Endothelial cell of umbilical vein (primary cell): Measurements from ENCODE around the gene MTR. TPM values are rescaled to one million over a fixed set of nuclear protein-coding genes. Genes with fewer than 3 reads are reported as not detected.
"Not testable (repeated sequence)": the region's sequence is repeated elsewhere in the genome, so short reads cannot be mapped to it uniquely, and the experiment has no call there.

Experiments used
- BruUV-seq: library from RNA; stranded (reverse); fragments of 400-500 nt; replicated peaks from 2 replicates; lab custom pipeline; 2021; lab: Mats Ljungman, UMichigan
- CTCF ChIA-PET: fragments of 300-600, 350-600 bp; sonication (Branson Sonifier 250); formaldehyde crosslinking; loops from one replicate; lab custom pipeline; 2021; ENCODE audit warnings: antibody characterized with exemption, inconsistent platforms; lab: Charles Lee
- POLR2A ChIA-PET: fragments of 300-600, 350-600 bp; sonication (Branson Sonifier 250); formaldehyde crosslinking; loops from one replicate; lab custom pipeline; 2021; ENCODE audit warnings: antibody characterized with exemption, inconsistent platforms; lab: Charles Lee
- DNase-seq: peaks from one replicate; pipeline ENCODE4 v3.0.0-alpha.2; 2011; ENCODE audit warnings: low read depth, low spot score
- FAIRE-seq: peaks from 2 replicates; lab custom pipeline; 2011; peaks lifted over from hg19 to GRCh38; lab: Jason Lieb, UNC
- H2AFZ ChIP-seq: 2 replicates; pipeline ENCODE4 v1.6.0; 2012; ENCODE audit warnings: low read depth, low read length, control low read depth, inconsistent platforms
- H3K27ac ChIP-seq: 2 replicates; pipeline ENCODE4 v1.5.1; 2011; ENCODE audit warnings: low read depth, mild to moderate bottlenecking, control low read depth, low read length, moderate library complexity; ENCODE audit not compliant: insufficient read depth
- H3K27me3 ChIP-seq, 2 experiments: 2 replicates each; pipeline versions ENCODE4 v1.6.0 to v1.6.1; 2011; ENCODE audit warnings: low read length in 2 of 2, mixed read lengths in 1 of 2; ENCODE audit not compliant: control insufficient read depth in 2 of 2, insufficient read depth in 2 of 2
- H3K36me3 ChIP-seq, 2 experiments: 2 replicates in 1 of 2; 3 replicates in 1 of 2; pipeline ENCODE4 v1.5.1; 2011; ENCODE audit warnings: low read length in 2 of 2, mild to moderate bottlenecking in 1 of 2, moderate library complexity in 1 of 2; ENCODE audit not compliant: control insufficient read depth in 2 of 2, insufficient read depth in 2 of 2; ENCODE audit errors: extremely low read depth in 1 of 2
- H3K4me1 ChIP-seq: 3 replicates; pipeline ENCODE4 v1.5.1; 2011; ENCODE audit warnings: mild to moderate bottlenecking, low read length; ENCODE audit not compliant: control insufficient read depth, insufficient read depth; ENCODE audit errors: extremely low read depth
- H3K4me2 ChIP-seq: 2 replicates; pipeline ENCODE4 v1.6.1; 2011; ENCODE audit warnings: low read length, control low read depth, mixed read lengths; ENCODE audit not compliant: insufficient read depth
- H3K4me3 ChIP-seq, 3 experiments: fragments of 200-600 bp in 1 of 3; sonication (generic), shearing (Covaris generic) in 1 of 3; replicated peaks in 1 of 3; 2 replicates each; pipeline ENCODE4 v1.5.1; 2011 to 2016; ENCODE audit warnings: control low read depth in 3 of 3, low read length in 3 of 3, mild to moderate bottlenecking in 2 of 3, inconsistent platforms in 1 of 3, low read depth in 1 of 3, moderate library complexity in 1 of 3; ENCODE audit not compliant: insufficient read depth in 1 of 3
- H3K79me2 ChIP-seq: 2 replicates; pipeline ENCODE4 v1.6.0; 2012; ENCODE audit warnings: low read length, inconsistent platforms; ENCODE audit not compliant: control insufficient read depth, insufficient read depth
- H3K9ac ChIP-seq: replicated peaks from 2 replicates; pipeline ENCODE3; 2011; ENCODE audit warnings: low read length, control low read depth; ENCODE audit not compliant: insufficient read depth; ENCODE audit errors: extremely low read depth
- H3K9me1 ChIP-seq: replicated peaks from 3 replicates; pipeline ENCODE4 v1.6.0; 2011; ENCODE audit warnings: mild to moderate bottlenecking, low read length; ENCODE audit not compliant: control insufficient read depth, insufficient read depth; ENCODE audit errors: extremely low read depth
- H3K9me3 ChIP-seq: replicated peaks from 2 replicates; pipeline ENCODE4 v1.5.1; 2012; ENCODE audit warnings: low read length, inconsistent platforms; ENCODE audit not compliant: control insufficient read depth, insufficient read depth
- H4K20me1 ChIP-seq: replicated peaks from 2 replicates; pipeline ENCODE3; 2011; ENCODE audit warnings: mild to moderate bottlenecking, low read length; ENCODE audit not compliant: control insufficient read depth, insufficient read depth; ENCODE audit errors: extremely low read depth
- CTCF ChIP-seq, 2 donors: IDR thresholded peaks; 1 replicate in 1 of 2; 2 replicates in 1 of 2; pipeline ENCODE4 v1.5.1; 2011; ENCODE audit warnings: low read length in 2 of 2, mild to moderate bottlenecking in 2 of 2, moderate library complexity in 2 of 2, control low read depth in 1 of 2, inconsistent platforms in 1 of 2, low read depth in 1 of 2; ENCODE audit not compliant: insufficient read depth in 1 of 2; ENCODE audit errors: extremely low read depth in 1 of 2
- EZH2 ChIP-seq: IDR thresholded peaks from 2 replicates; pipeline ENCODE4 v1.6.1; 2012; ENCODE audit warnings: borderline replicate concordance, low read depth, mild to moderate bottlenecking, moderate library complexity, low read length, inconsistent platforms; ENCODE audit not compliant: severe bottlenecking
- FOS ChIP-seq: IDR thresholded peaks from 2 replicates; pipeline ENCODE4 v1.6.1; 2011; ENCODE audit warnings: mild to moderate bottlenecking, low read length, moderate library complexity, borderline replicate concordance; ENCODE audit not compliant: insufficient read depth
- GATA2 ChIP-seq: IDR thresholded peaks from 2 replicates; pipeline ENCODE4 v1.7.0; 2011; ENCODE audit warnings: low read depth, mild to moderate bottlenecking, moderate library complexity, mixed read lengths, low read length; ENCODE audit not compliant: insufficient read length, insufficient read depth
- JUN ChIP-seq: IDR thresholded peaks from 2 replicates; pipeline ENCODE4 v1.6.1; 2011; ENCODE audit warnings: borderline replicate concordance, low read depth; ENCODE audit not compliant: insufficient read length, insufficient read depth
- MAX ChIP-seq: IDR thresholded peaks from 2 replicates; pipeline ENCODE4 v1.6.1; 2011; ENCODE audit not compliant: insufficient read depth, insufficient read length
- MYC ChIP-seq: IDR thresholded peaks from one replicate; pipeline ENCODE4 v1.6.1; 2011; ENCODE audit warnings: mild to moderate bottlenecking, low read depth, low read length
- POLR2A ChIP-seq: IDR thresholded peaks from 2 replicates; pipeline ENCODE4 v1.6.1; 2012; ENCODE audit warnings: low read depth, mild to moderate bottlenecking, control low read depth, low read length
- POLR2AphosphoS5 ChIP-seq: IDR thresholded peaks from 2 replicates; pipeline ENCODE4 v1.6.1; 2012; ENCODE audit warnings: low read depth, mild to moderate bottlenecking, control low read depth, low read length, moderate library complexity; ENCODE audit not compliant: insufficient read depth
- dilution Hi-C: fragments of 300-500 bp; cut with MboI; formaldehyde crosslinking; loops from one replicate; pipeline ENCODE4 v1.15.0; 2019; ENCODE audit warnings: low sequenced_read_pairs; ENCODE audit not compliant: extremely low pct_ligation_motif_present
- intact Hi-C: fragments of 100-400 bp; cut with micrococcal nuclease; formaldehyde crosslinking; loops from one replicate; pipeline ENCODE4 v1.10.0; 2022
- polyA plus RNA-seq, 4 experiments: library from polyadenylated mRNA; depleted of rRNA in 3 of 4; stranded (reverse) in 3 of 4; unstranded in 1 of 4; fragments of >200 nt; gene quantifications; 2 replicates each; pipeline versions ENCODE4 v1.2.1 to v1.2.3, GENCODE V29; 2011 to 2012; ENCODE audit warnings: missing spikeins in 1 of 4
- total RNA-seq: library from RNA; stranded (reverse); gene quantifications from 2 replicates; pipeline ENCODE4 v1.2.3, GENCODE V29; 2021

The MTR gene
- total and polyA plus RNA-seq, 2 donors (not counting 3 experiments of a cell fraction or from before 2014, with no cell fraction given), result 6.7 to 45.2 TPM

GRCh38 chr1:236854605-236854983, 59.5 kb downstream of the MTR start:
- Histone ChIP-seq H3K27ac (no peak overlapping the region), H3K4me3 (no peak overlapping the region), H2AFZ (no peak overlapping the region), H3K36me3 (peaks cover 3 to 10% of the 10 kb centered on the region in 2 experiments), H4K20me1 (no peaks in the 10 kb centered on the region), H3K9ac (no peak overlapping the region), H3K4me1 (no peaks in the 10 kb centered on the region), H3K9me3 (no peaks in the 10 kb centered on the region), H3K9me1 (no peaks in the 10 kb centered on the region), H3K79me2 (no peaks in the 10 kb centered on the region), H3K27me3 (no peaks in the 10 kb centered on the region), H3K4me2 (no peak overlapping the region)
- BruUV-seq, result no TSS peak
- DNase-seq, result no peak
- no peak for FAIRE-seq
- ChIA-PET CTCF (no interaction called here), POLR2A (no interaction called here)
- dilution Hi-C loops, result no loop called here
- TF ChIP-seq POLR2A (no peak), MYC (no peak), POLR2AphosphoS5 (no peak), FOS (no peak), EZH2 (no peak), MAX (no peak), JUN (no peak), GATA2 (no peak), CTCF (IDR thresholded peaks at IDR 0.05; ENCODE audit: extremely low read depth in 1 of 2, insufficient read depth in 1 of 2, low read depth in 1 of 2, low read length in 2 of 2) (no peak)
- intact Hi-C loops, result no loop called here

- H3K4me1 ChIP-seq, H2AFZ ChIP-seq, POLR2A ChIA-PET, CTCF ChIA-PET, H3K9me3 ChIP-seq, H4K20me1 ChIP-seq, DNase-seq, H3K27me3 ChIP-seq, H3K9ac ChIP-seq, BruUV-seq, FAIRE-seq, H3K9me1 ChIP-seq, H3K79me2 ChIP-seq, H3K27ac ChIP-seq, dilution Hi-C loops, intact Hi-C loops, H3K4me2 ChIP-seq, H3K4me3 ChIP-seq: not testable (repeated sequence)
- peaks cover 3 to 10% of the 10 kb centered on the region in 2 experiments for H3K36me3 ChIP-seq
Observed at GRCh38 chr1:236856649-236857048, 61.6 kb downstream of the MTR start.
